Ishikawa (cell line): Measurements from ENCODE around the gene RPL22L1.

Experiments
- CREB1 ChIP-seq: IDR thresholded peaks from 2 replicates; pipeline ENCODE4 v1.6.1; 2012; ENCODE audit warnings: low read depth
- EP300 ChIP-seq: IDR thresholded peaks from 2 replicates; pipeline ENCODE4 v1.6.1; 2012; ENCODE audit warnings: borderline replicate concordance
- FOXM1 ChIP-seq: IDR thresholded peaks from 2 replicates; pipeline ENCODE4 v1.6.1; 2012; ENCODE audit warnings: low read depth, borderline replicate concordance
- NFIC ChIP-seq: IDR thresholded peaks from 2 replicates; pipeline ENCODE4 v1.6.1; 2012
- REST ChIP-seq: IDR thresholded peaks from 2 replicates; pipeline ENCODE4 v1.6.1; 2012; ENCODE audit warnings: low read depth, mild to moderate bottlenecking
- TAF1 ChIP-seq: IDR thresholded peaks from 2 replicates; pipeline ENCODE4 v1.6.1; 2012; ENCODE audit warnings: low read depth, mild to moderate bottlenecking
- TCF12 ChIP-seq: IDR thresholded peaks from 2 replicates; pipeline ENCODE4 v1.6.1; 2012; ENCODE audit warnings: low read depth
- TEAD4 ChIP-seq: IDR thresholded peaks from 2 replicates; pipeline ENCODE4 v1.6.1; 2012
- TF ChIP-seq, protein P1 (sequence below): IDR thresholded peaks from 2 replicates; pipeline ENCODE4 v1.6.1; 2012

DNA sequence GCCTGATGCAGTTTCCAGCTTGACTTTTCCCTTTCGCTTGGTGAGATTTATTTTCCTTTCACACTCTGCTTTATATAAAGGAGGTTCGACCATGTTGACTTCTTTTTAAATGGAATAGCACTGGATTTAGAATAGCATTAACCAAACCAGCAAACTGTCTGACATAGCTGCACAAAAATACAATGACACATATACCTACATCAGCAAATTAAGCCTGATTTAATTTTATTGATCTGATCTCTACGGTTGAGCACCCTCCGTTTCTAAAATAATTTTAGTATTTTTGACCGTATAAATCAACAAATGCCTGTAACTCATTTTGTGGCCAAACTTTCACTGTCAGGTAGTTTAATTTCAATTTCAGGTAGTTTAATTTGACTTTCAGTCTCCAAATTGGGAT is 44.2 kb upstream of the RPL22L1 start:
- TF ChIP-seq, protein P1, sequence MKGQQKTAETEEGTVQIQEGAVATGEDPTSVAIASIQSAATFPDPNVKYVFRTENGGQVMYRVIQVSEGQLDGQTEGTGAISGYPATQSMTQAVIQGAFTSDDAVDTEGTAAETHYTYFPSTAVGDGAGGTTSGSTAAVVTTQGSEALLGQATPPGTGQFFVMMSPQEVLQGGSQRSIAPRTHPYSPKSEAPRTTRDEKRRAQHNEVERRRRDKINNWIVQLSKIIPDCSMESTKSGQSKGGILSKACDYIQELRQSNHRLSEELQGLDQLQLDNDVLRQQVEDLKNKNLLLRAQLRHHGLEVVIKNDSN: no peak
- TF ChIP-seq EP300 (no peak), TEAD4 (no peak), REST (no peak), CREB1 (no peak), FOXM1 (no peak), NFIC (no peak), TAF1 (no peak), TCF12 (no peak)
